ENCODE data around the gene TMEM53. TPM values are rescaled to one million over a fixed set of nuclear protein-coding genes. Genes with fewer than 3 reads are reported as not detected.
"Not testable (repeated sequence)": the region's sequence is repeated elsewhere in the genome, so short reads cannot be mapped to it uniquely, and the experiment has no call there.

Gene TMEM53
- polyA plus RNA-seq, 2 donors, result 3.5 to 5.0 TPM

DNA sequence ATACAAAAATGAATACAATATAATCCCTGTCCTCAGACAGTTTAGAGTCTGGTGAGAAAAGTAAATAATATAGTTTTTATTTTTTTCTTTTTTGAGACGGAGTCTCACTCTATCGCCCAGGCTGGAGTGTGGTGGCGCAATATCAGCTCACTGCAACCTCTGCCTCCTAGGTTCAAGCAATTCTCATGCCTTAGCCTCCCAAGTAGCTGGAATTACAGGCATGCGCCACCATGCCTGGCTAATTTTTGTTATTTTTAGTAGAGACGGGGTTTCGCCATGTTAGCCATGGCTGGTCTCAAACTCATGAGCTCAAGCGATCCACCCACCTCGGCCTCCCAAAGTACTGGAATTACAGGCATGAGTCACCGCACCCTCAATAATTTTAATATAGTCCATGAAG is 25.1 kb upstream of the TMEM53 start:
- H3K27me3 ChIP-seq (ENCODE audit: control insufficient read depth in 1 of 2, insufficient read depth in 2 of 2, low read length in 2 of 2); H3K4me3 ChIP-seq (ENCODE audit: low read depth in 1 of 2, low read length in 2 of 2); H3K27ac ChIP-seq (ENCODE audit: low read depth in 2 of 2, low read length in 1 of 2); H3K4me1 ChIP-seq (ENCODE audit: control insufficient read depth in 2 of 2, insufficient read depth in 2 of 2, low read length in 1 of 2); H3K9me3 ChIP-seq (ENCODE audit: control insufficient read depth in 2 of 2, insufficient read depth in 1 of 2, low read depth in 1 of 2, low read length in 1 of 2); H3K36me3 ChIP-seq (ENCODE audit: control insufficient read depth in 2 of 2, insufficient read depth in 2 of 2, low read length in 1 of 2): not testable (repeated sequence)
- WGBS, 2 donors, result 89 to 91% methylated on average over 9 of the region's 9 CpGs

DNA sequence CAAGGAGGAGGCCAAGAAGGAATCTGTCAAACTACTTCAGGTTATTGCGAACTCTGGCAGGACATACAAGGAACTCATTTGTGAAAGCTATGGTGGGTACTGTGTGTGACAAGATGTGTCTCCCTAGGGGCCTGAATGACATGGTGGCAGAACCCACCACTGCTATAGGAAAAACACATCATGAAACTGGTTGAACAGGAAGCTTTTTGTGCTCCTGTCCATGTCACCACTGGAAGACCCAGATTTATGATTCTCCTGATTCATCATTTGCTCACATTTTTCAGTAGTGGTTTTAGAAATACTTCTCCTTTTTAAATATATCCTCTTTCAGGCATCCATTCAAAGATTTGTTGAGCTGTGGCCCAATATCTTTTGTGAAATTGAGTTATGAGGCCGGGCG is 23.9 kb upstream of the TMEM53 start:
- Histone ChIP-seq H3K9me3 (ENCODE audit: control insufficient read depth in 2 of 2, insufficient read depth in 1 of 2, low read depth in 1 of 2, low read length in 1 of 2) (no peaks in the 10 kb centered on the region), H3K4me3 (ENCODE audit: low read depth in 1 of 2, low read length in 2 of 2) (no peak overlapping the region), H3K36me3 (ENCODE audit: control insufficient read depth in 2 of 2, insufficient read depth in 2 of 2, low read length in 1 of 2) (no peaks in the 10 kb centered on the region), H3K27ac (ENCODE audit: low read depth in 2 of 2, low read length in 1 of 2) (no peak overlapping the region), H3K4me1 (ENCODE audit: control insufficient read depth in 2 of 2, insufficient read depth in 2 of 2, low read length in 1 of 2) (peaks cover 0 to 2% of the 10 kb centered on the region in 2 donors), H3K27me3 (ENCODE audit: control insufficient read depth in 1 of 2, insufficient read depth in 2 of 2, low read length in 2 of 2) (no peaks in the 10 kb centered on the region)
- WGBS, 2 donors, result 86 to 94% methylated on average over 3 of the region's 3 CpGs

DNA sequence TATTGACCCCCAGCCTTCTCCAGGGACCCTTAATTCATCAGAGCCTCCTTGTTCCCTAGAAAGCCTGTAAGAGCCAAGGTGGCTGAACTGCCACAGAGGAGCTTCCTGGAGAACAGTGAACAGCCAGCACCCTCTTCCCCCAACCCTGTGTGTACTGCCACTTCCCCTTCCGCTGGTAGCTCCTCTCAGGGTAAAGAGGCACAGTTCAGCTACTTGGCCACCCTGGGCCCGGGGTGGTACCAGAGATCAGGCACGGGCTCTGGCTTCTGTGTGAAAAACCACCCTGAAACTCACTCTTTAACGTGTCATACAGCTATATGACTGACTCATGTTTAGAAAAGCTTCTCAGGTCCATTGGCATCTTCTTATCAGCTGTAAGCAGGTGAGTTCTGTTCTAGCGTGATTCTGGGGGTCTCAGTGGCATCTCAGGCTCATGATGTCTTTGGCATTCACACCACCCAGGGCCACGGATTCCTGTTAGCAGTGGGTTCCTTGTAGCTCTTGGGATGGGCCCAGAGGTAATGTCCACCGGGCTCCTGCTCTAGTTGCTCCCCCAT is 22.6 kb upstream of the TMEM53 start:
- H3K36me3 ChIP-seq (ENCODE audit: control insufficient read depth in 2 of 2, insufficient read depth in 2 of 2, low read length in 1 of 2), result no peaks in the 10 kb centered on the region
- no peaks in the 10 kb centered on the region for H3K4me1 ChIP-seq (ENCODE audit: control insufficient read depth in 2 of 2, insufficient read depth in 2 of 2, low read length in 1 of 2)
- H3K4me3 ChIP-seq (ENCODE audit: low read depth in 1 of 2, low read length in 2 of 2), result no peak overlapping the region
- no peaks in the 10 kb centered on the region for H3K27me3 ChIP-seq (ENCODE audit: control insufficient read depth in 1 of 2, insufficient read depth in 2 of 2, low read length in 2 of 2)
- H3K27ac ChIP-seq (ENCODE audit: low read depth in 2 of 2, low read length in 1 of 2), result no peak overlapping the region
- no peaks in the 10 kb centered on the region for H3K9me3 ChIP-seq (ENCODE audit: control insufficient read depth in 2 of 2, insufficient read depth in 1 of 2, low read depth in 1 of 2, low read length in 1 of 2)
- WGBS, 2 donors, result 79 to 80% methylated on average over 7 of the region's 7 CpGs

DNA sequence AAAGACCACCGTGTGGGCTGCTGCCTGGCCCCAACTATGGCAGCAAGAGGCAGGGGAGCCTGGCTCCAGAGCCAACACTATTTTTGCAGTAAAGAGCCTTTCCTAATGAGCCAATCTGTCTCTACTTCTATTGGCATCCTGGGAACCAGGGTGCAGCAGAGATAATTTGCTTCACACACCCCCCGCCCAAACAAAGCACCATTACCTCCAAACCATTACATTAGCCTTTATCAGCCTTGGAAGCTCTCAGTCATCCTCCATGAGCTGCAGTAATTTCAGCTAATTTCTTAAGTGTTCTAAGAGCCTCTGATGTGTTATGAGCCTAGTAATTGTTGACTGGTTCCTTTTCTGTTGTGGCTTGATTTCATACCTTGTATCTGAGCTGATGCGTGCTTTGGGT is 21.8 kb upstream of the TMEM53 start:
- H3K27ac ChIP-seq (ENCODE audit: low read depth in 2 of 2, low read length in 1 of 2), result no peak overlapping the region
- H3K9me3 ChIP-seq (ENCODE audit: control insufficient read depth in 2 of 2, insufficient read depth in 1 of 2, low read depth in 1 of 2, low read length in 1 of 2), result no peaks in the 10 kb centered on the region
- H3K27me3 ChIP-seq (ENCODE audit: control insufficient read depth in 1 of 2, insufficient read depth in 2 of 2, low read length in 2 of 2), result no peaks in the 10 kb centered on the region
- no peak overlapping the region for H3K4me3 ChIP-seq (ENCODE audit: low read depth in 1 of 2, low read length in 2 of 2)
- no peaks in the 10 kb centered on the region for H3K4me1 ChIP-seq (ENCODE audit: control insufficient read depth in 2 of 2, insufficient read depth in 2 of 2, low read length in 1 of 2)
- no peaks in the 10 kb centered on the region for H3K36me3 ChIP-seq (ENCODE audit: control insufficient read depth in 2 of 2, insufficient read depth in 2 of 2, low read length in 1 of 2)
- 90 to 91% methylated on average over 3 of the region's 3 CpGs for WGBS, 2 donors

DNA sequence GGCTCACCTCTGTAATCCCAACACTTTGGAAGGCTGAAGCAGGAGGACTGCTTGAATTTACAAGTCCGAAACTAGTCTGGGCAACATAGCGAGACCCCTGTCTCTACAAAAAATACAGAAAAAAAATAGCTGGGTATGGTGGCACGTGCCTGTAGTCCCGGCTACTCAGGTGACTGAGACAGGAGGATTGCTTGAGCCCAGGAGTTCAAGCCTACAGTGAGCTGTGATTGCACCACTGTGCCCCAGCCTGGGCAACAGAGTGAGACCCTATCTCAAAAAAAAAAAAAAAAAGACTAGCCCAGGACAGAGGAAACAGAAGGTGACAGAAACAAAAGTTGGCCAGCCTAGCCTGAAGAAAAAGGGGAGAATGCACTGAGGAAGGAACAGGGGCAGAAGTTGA is 21.4 kb upstream of the TMEM53 start:
- H3K4me1 ChIP-seq (ENCODE audit: control insufficient read depth in 2 of 2, insufficient read depth in 2 of 2, low read length in 1 of 2), result no peaks in the 10 kb centered on the region
- WGBS, 2 donors, result 93 to 95% methylated on average over 4 of the region's 4 CpGs
- H3K27ac ChIP-seq (ENCODE audit: low read depth in 2 of 2, low read length in 1 of 2), result no peak overlapping the region
- no peaks in the 10 kb centered on the region for H3K27me3 ChIP-seq (ENCODE audit: control insufficient read depth in 1 of 2, insufficient read depth in 2 of 2, low read length in 2 of 2)
- no peaks in the 10 kb centered on the region for H3K36me3 ChIP-seq (ENCODE audit: control insufficient read depth in 2 of 2, insufficient read depth in 2 of 2, low read length in 1 of 2)
- no peak overlapping the region for H3K4me3 ChIP-seq (ENCODE audit: low read depth in 1 of 2, low read length in 2 of 2)
- no peaks in the 10 kb centered on the region for H3K9me3 ChIP-seq (ENCODE audit: control insufficient read depth in 2 of 2, insufficient read depth in 1 of 2, low read depth in 1 of 2, low read length in 1 of 2)

DNA sequence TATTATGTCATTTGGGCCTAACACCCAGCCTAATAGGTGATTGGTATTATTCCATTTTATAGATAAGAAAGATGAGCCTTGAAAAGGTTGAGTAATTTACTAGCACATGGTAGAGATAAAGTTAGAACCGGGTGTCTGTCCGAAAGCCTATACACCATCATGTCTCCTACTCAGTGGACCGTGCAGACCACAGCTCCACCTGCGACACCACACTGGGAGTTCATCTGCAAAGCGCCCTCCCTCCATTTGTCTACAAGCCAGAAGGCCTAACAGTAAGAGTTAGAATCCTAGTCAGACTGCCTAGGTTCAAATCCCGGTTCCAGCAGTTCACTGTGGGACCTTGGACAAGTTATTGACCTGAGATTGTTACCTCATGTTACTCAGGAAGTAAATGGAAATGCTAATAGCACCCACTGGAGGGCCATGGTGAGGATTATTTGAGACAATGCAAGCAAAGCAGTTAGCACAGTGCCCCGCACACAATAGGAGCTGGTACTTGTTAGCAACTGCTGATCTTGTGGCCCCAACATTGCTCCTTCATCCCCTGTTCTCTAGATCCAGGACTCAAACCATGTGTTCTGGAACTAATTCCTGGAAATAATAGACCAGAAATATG is 20.7 kb upstream of the TMEM53 start:
- 91 to 92% methylated on average over 7 of the region's 7 CpGs for WGBS, 2 donors
- Histone ChIP-seq H3K4me1 (ENCODE audit: control insufficient read depth in 2 of 2, insufficient read depth in 2 of 2, low read length in 1 of 2) (no peaks in the 10 kb centered on the region), H3K4me3 (ENCODE audit: low read depth in 1 of 2, low read length in 2 of 2) (no peak overlapping the region), H3K27me3 (ENCODE audit: control insufficient read depth in 1 of 2, insufficient read depth in 2 of 2, low read length in 2 of 2) (no peaks in the 10 kb centered on the region), H3K36me3 (ENCODE audit: control insufficient read depth in 2 of 2, insufficient read depth in 2 of 2, low read length in 1 of 2) (no peaks in the 10 kb centered on the region), H3K9me3 (ENCODE audit: control insufficient read depth in 2 of 2, insufficient read depth in 1 of 2, low read depth in 1 of 2, low read length in 1 of 2) (no peaks in the 10 kb centered on the region), H3K27ac (ENCODE audit: low read depth in 2 of 2, low read length in 1 of 2) (no peak overlapping the region)

DNA sequence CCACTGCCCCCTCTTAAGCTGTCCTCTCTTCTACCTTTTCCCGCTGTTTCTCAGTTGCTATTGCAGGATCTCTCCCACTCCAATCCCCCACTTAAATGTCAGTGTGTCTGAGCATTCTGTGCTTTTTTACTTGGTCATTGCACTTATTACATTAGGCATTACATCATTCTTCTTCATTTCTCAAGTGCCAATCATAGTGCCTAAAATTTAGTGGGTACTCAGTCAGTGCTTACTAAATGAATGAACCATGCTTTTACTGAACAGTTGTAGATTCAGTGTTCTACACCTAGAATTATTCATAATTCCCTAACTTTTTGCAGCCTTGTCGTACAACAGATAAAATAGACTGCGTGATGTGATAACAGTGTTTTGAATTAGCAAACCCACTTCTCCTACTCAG is 19.6 kb upstream of the TMEM53 start:
- no peaks in the 10 kb centered on the region for H3K4me1 ChIP-seq (ENCODE audit: control insufficient read depth in 2 of 2, insufficient read depth in 2 of 2, low read length in 1 of 2)
- H3K4me3 ChIP-seq (ENCODE audit: low read depth in 1 of 2, low read length in 2 of 2), result no peak overlapping the region
- WGBS, 2 donors, result 95 to 97% methylated on average over 3 of the region's 3 CpGs
- no peak overlapping the region for H3K27ac ChIP-seq (ENCODE audit: low read depth in 2 of 2, low read length in 1 of 2)
- H3K27me3 ChIP-seq (ENCODE audit: control insufficient read depth in 1 of 2, insufficient read depth in 2 of 2, low read length in 2 of 2), result no peaks in the 10 kb centered on the region
- H3K9me3 ChIP-seq (ENCODE audit: control insufficient read depth in 2 of 2, insufficient read depth in 1 of 2, low read depth in 1 of 2, low read length in 1 of 2), result no peaks in the 10 kb centered on the region
- no peaks in the 10 kb centered on the region for H3K36me3 ChIP-seq (ENCODE audit: control insufficient read depth in 2 of 2, insufficient read depth in 2 of 2, low read length in 1 of 2)

DNA sequence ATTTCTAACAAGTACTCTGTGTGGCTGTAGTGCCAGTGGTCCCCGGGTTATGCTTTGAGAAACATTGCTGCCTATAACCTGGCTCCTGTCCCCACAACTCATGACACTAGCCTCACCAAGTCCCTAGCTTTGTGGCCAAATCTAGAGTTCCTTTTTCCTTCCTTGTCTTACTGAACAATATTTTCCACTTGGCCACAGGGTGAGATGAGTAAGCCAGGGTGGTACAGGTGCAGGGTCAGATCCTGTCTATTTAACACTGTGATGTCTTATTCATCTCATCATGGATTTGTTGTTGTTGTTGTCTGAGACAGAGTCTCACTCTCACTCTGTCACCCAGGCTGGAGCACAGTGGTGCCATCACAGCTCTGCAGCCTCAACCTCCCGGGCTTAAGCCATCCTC is 18.9 kb upstream of the TMEM53 start:
- WGBS, 2 donors, result 82 to 88% methylated on average over 2 of the region's 2 CpGs
- H3K9me3 ChIP-seq (ENCODE audit: control insufficient read depth in 2 of 2, insufficient read depth in 1 of 2, low read depth in 1 of 2, low read length in 1 of 2), result no peaks in the 10 kb centered on the region
- H3K27ac ChIP-seq (ENCODE audit: low read depth in 2 of 2, low read length in 1 of 2), result no peak overlapping the region
- H3K4me1 ChIP-seq (ENCODE audit: control insufficient read depth in 2 of 2, insufficient read depth in 2 of 2, low read length in 1 of 2), result no peaks in the 10 kb centered on the region
- H3K36me3 ChIP-seq (ENCODE audit: control insufficient read depth in 2 of 2, insufficient read depth in 2 of 2, low read length in 1 of 2), result no peaks in the 10 kb centered on the region
- H3K4me3 ChIP-seq (ENCODE audit: low read depth in 1 of 2, low read length in 2 of 2), result no peak overlapping the region
- H3K27me3 ChIP-seq (ENCODE audit: control insufficient read depth in 1 of 2, insufficient read depth in 2 of 2, low read length in 2 of 2), result no peaks in the 10 kb centered on the region

DNA sequence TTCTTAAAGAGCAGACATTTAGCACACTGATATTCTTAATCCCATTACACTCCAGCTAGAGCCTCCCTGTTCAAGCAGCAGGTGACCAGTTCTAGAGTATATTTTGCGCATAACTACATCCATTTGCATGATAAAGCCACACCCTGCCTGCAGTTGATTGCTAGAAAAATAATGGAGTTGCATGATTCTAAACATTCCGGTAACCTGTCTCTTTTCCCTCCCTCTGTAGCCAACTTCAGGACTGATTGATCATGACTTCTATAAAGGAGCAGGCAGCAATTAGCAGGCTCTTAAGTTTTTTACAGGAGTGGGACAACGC is 15.1 kb upstream of the TMEM53 start:
- H3K9me3 ChIP-seq (ENCODE audit: control insufficient read depth in 2 of 2, insufficient read depth in 1 of 2, low read depth in 1 of 2, low read length in 1 of 2), result no peaks in the 10 kb centered on the region
- H3K27ac ChIP-seq (ENCODE audit: low read depth in 2 of 2, low read length in 1 of 2), result no peak overlapping the region
- H3K27me3 ChIP-seq (ENCODE audit: control insufficient read depth in 1 of 2, insufficient read depth in 2 of 2, low read length in 2 of 2), result no peaks in the 10 kb centered on the region
- no peaks in the 10 kb centered on the region for H3K36me3 ChIP-seq (ENCODE audit: control insufficient read depth in 2 of 2, insufficient read depth in 2 of 2, low read length in 1 of 2)
- no peak overlapping the region for H3K4me3 ChIP-seq (ENCODE audit: low read depth in 1 of 2, low read length in 2 of 2)
- WGBS, 2 donors, result 75 to 86% methylated on average over 3 of the region's 3 CpGs
- H3K4me1 ChIP-seq (ENCODE audit: control insufficient read depth in 2 of 2, insufficient read depth in 2 of 2, low read length in 1 of 2), result no peaks in the 10 kb centered on the region

DNA sequence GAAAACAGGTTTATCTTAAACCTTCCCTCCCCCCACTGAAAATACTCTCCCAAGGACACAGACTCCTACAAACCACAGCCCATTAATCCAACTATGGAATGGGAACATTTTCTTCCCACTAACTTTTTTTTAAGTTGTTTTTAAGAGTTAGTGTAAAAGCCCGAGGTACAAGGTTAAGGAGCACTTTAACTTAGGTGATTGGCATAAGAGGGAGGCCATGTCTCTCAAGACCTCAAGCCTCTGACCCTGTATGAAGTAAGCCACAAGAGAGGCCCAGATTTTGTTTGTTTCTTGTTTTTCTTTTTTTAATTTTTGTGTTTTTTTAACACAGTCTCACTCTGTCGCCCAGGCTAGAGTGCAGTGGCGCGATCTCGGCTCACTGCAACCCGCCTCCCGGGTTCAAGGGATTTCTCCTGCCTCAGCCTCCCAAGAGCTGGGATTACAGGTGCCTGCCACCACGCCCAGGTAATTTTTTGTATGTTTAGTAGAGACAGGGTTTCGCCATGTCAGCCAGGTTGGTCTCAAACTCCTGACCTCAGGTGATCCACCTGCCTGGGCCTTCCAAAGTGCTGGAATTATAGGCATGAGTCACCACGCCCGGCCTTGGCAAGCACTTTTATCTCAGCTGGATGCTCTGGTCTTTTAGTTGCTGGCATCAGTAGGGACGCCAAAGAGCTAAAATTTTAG is 14.6 kb upstream of the TMEM53 start:
- H3K27me3 ChIP-seq (ENCODE audit: control insufficient read depth in 1 of 2, insufficient read depth in 2 of 2, low read length in 2 of 2), result no peaks in the 10 kb centered on the region
- WGBS, 2 donors, result 74 to 76% methylated on average over 12 of the region's 12 CpGs
- H3K36me3 ChIP-seq (ENCODE audit: control insufficient read depth in 2 of 2, insufficient read depth in 2 of 2, low read length in 1 of 2), result no peaks in the 10 kb centered on the region

More for the DNA sequence above, 14.6 kb upstream of the TMEM53 start:
- Histone ChIP-seq H3K4me1 (ENCODE audit: control insufficient read depth in 2 of 2, insufficient read depth in 2 of 2, low read length in 1 of 2) (no peaks in the 10 kb centered on the region), H3K4me3 (ENCODE audit: low read depth in 1 of 2, low read length in 2 of 2) (no peak overlapping the region), H3K27ac (ENCODE audit: low read depth in 2 of 2, low read length in 1 of 2) (no peak overlapping the region), H3K9me3 (ENCODE audit: control insufficient read depth in 2 of 2, insufficient read depth in 1 of 2, low read depth in 1 of 2, low read length in 1 of 2) (no peaks in the 10 kb centered on the region)
